ENCODE measurements around the gene DPYSL4. TPM values are rescaled to one million over a fixed set of nuclear protein-coding genes. Genes with fewer than 3 reads are reported as not detected.

The DPYSL4 gene
- total RNA-seq, 1 donor from 2014 or later: 55.9 TPM

- H3K27me3 Mint-ChIP-seq: peaks cover 15% of the 10 kb centered on the region
- H3K4me1 Mint-ChIP-seq (ENCODE audit: low read depth): no peaks in the 10 kb centered on the region
- no peaks in the 10 kb centered on the region for H3K36me3 Mint-ChIP-seq (ENCODE audit: insufficient read depth)
- no peak overlapping the region for H3K27ac Mint-ChIP-seq
- DNase-seq (ENCODE audit: low spot score, unreplicated experiment): no peak
- no peaks in the 10 kb centered on the region for H3K9me3 Mint-ChIP-seq (ENCODE audit: low read depth)
- no peak overlapping the region for H3K4me3 Mint-ChIP-seq (ENCODE audit: low read depth)
- TF ChIP-seq, protein P1, sequence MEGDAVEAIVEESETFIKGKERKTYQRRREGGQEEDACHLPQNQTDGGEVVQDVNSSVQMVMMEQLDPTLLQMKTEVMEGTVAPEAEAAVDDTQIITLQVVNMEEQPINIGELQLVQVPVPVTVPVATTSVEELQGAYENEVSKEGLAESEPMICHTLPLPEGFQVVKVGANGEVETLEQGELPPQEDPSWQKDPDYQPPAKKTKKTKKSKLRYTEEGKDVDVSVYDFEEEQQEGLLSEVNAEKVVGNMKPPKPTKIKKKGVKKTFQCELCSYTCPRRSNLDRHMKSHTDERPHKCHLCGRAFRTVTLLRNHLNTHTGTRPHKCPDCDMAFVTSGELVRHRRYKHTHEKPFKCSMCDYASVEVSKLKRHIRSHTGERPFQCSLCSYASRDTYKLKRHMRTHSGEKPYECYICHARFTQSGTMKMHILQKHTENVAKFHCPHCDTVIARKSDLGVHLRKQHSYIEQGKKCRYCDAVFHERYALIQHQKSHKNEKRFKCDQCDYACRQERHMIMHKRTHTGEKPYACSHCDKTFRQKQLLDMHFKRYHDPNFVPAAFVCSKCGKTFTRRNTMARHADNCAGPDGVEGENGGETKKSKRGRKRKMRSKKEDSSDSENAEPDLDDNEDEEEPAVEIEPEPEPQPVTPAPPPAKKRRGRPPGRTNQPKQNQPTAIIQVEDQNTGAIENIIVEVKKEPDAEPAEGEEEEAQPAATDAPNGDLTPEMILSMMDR (IDR thresholded peaks at IDR 0.05; ENCODE audit: unreplicated experiment): no peak
Measured at GRCh38 chr10:132249824-132250375, 63.2 kb downstream of the DPYSL4 start.

DNA sequence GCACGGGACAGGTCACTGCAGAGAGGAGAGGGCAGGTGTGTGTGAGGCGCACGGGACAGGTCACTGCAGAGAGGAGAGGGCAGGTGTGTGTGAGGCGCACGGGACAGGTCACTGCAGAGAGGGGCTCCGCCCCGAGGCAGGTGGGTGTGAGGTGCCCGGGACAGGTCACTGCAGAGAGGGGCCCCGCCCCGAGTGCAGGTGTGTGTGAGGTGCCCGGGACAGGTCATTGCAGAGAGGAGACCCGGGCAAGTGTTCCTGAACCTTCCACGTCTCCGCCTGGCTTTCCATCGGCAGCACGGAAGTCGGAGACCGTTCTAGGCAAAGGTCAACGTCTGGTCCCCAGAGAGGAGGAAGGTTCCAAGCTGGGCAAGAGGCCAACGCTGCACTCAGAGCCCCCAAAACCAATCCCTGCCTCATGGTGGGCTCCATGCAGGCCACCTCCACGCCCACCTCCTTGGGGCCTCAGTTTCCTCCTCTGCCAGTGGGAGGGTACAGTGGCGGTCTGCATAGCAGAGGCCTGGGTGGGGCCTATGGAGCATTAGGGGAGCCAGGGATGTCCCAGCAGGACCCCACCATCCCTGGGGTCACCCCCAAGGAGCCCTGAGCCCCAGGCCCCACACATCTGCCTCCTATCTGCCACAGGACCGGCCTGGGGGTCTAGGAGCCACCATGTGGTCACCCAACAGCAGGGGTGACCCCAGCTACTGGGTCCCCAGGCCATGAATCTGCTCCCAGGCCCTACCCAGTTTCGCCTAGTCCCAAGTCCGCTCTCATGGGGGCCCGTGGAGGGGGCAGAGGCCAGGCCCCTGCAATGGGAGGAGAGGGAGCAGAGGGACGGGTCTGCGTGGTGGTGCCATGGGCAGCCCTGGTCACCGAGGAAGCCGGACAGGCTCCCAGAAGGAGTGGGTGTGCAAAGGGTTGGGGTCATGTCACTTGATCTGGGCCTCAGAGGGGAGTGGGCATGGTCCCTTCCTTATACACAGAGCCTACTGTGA lies 64.0 kb downstream of the DPYSL4 start:
- Mint-ChIP-seq H3K27ac (no peak overlapping the region), H3K27me3 (peaks cover 15% of the 10 kb centered on the region), H3K9me3 (ENCODE audit: low read depth) (no peaks in the 10 kb centered on the region), H3K4me1 (ENCODE audit: low read depth) (no peaks in the 10 kb centered on the region), H3K36me3 (ENCODE audit: insufficient read depth) (no peaks in the 10 kb centered on the region), H3K4me3 (ENCODE audit: low read depth) (no peak overlapping the region)
- DNase-seq (ENCODE audit: low spot score, unreplicated experiment): no peak
- TF ChIP-seq, protein P1 (IDR thresholded peaks at IDR 0.05; ENCODE audit: unreplicated experiment): no peak

DNA sequence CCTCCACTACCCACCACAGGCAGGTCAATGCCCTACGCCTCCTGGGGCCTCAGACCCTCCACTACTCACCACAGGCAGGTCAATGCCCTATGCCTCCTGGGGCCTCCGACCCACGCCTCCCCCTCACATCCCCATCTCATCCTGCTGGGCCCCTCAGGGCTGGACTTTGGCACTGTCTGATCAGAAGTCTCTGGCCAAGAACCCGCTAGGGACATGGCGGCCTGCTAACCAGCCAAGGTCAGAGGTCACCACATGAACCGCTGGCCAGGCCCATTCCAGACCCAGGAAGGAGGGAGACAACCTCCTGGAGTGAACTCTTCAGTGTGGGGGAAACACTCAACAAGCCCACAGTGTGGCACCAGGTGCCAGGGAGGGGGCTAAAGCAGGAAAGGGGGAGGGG lies 65.2 kb downstream of the DPYSL4 start:
- Mint-ChIP-seq H3K27me3 (peaks cover 13% of the 10 kb centered on the region), H3K4me1 (ENCODE audit: low read depth) (no peaks in the 10 kb centered on the region), H3K4me3 (ENCODE audit: low read depth) (no peak overlapping the region), H3K27ac (no peak overlapping the region), H3K36me3 (ENCODE audit: insufficient read depth) (no peaks in the 10 kb centered on the region), H3K9me3 (ENCODE audit: low read depth) (no peaks in the 10 kb centered on the region)
- DNase-seq (ENCODE audit: low spot score, unreplicated experiment): no peak
- TF ChIP-seq, protein P1 (IDR thresholded peaks at IDR 0.05; ENCODE audit: unreplicated experiment): no peak

- TF ChIP-seq, protein P1 (IDR thresholded peaks at IDR 0.05; ENCODE audit: unreplicated experiment): no peak
- no peak for DNase-seq (ENCODE audit: low spot score, unreplicated experiment)
- Mint-ChIP-seq H3K4me3 (ENCODE audit: low read depth) (no peak overlapping the region), H3K9me3 (ENCODE audit: low read depth) (no peaks in the 10 kb centered on the region), H3K4me1 (ENCODE audit: low read depth) (no peaks in the 10 kb centered on the region), H3K36me3 (ENCODE audit: insufficient read depth) (no peaks in the 10 kb centered on the region), H3K27ac (no peak overlapping the region), H3K27me3 (peaks cover 12% of the 10 kb centered on the region)
Measured at GRCh38 chr10:132252412-132252811, 65.7 kb downstream of the DPYSL4 start.

DNA sequence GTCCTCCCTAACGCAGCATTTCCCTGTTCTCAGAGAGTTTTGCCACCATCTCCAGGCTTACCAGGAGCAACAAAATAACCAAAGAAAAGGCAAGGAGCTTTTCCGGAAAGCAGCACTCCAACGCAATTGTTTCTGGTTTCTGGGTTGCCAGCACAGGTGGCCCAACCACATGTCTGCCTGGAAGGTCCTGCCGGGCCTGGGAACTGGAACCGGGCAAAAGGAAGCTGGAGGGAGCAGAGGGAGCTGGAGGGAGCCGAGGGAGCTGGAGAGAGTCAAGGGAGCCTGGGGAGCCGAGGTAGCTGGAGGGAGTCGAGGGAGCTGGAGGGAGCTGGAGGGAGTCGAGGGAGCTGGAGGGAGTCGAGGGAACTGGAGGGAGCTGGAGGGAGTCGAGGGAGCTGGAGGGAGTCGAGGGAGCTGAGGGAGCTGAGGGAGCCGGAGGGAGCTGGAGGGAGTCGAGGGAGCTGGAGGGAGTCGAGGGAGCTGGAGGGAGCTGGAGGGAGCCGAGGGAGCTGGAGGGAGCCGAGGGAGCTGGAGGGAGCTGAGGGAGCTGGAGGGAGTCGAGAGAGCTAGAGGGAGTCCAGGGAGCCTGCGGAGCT lies 66.4 kb downstream of the DPYSL4 start:
- H3K4me1 Mint-ChIP-seq (ENCODE audit: low read depth): no peaks in the 10 kb centered on the region
- peaks cover 12% of the 10 kb centered on the region for H3K27me3 Mint-ChIP-seq

More for the DNA sequence above, 66.4 kb downstream of the DPYSL4 start:
- H3K4me3 Mint-ChIP-seq (ENCODE audit: low read depth): no peak overlapping the region
- no peaks in the 10 kb centered on the region for H3K9me3 Mint-ChIP-seq (ENCODE audit: low read depth)
- no peak overlapping the region for H3K27ac Mint-ChIP-seq
- no peaks in the 10 kb centered on the region for H3K36me3 Mint-ChIP-seq (ENCODE audit: insufficient read depth)
- no peak for DNase-seq (ENCODE audit: low spot score, unreplicated experiment)
- TF ChIP-seq, protein P1 (IDR thresholded peaks at IDR 0.05; ENCODE audit: unreplicated experiment): no peak

Data from progenitor cell of endocrine pancreas (in vitro differentiated cells).